Epithelial cell of esophagus (primary cell): Measurements from ENCODE around the gene JAML.

Experiments
- DNase-seq: peaks from one replicate; pipeline ENCODE4 v3.0.0; 2010; ENCODE audit warnings: low read depth
- H3K4me3 ChIP-seq: 2 replicates; pipeline ENCODE4 v1.5.1; 2011; ENCODE audit warnings: mild to moderate bottlenecking, low read length, control low read depth
- CTCF ChIP-seq: IDR thresholded peaks from 2 replicates; pipeline ENCODE4 v1.5.1; 2011; ENCODE audit warnings: low read depth, mild to moderate bottlenecking, low read length, control low read depth, inconsistent platforms; ENCODE audit not compliant: insufficient read depth; ENCODE audit errors: missing control alignments

The JAML gene

GRCh38 chr11:118239509-118240205, 14.8 kb upstream of the JAML start:
- DNase-seq = no peak
- TF ChIP-seq CTCF = no peak
- no peak overlapping the region for H3K4me3 ChIP-seq

- no peak overlapping the region for H3K4me3 ChIP-seq
- peak; percentile 46 for DNase-seq
Observed at GRCh38 chr11:118238929-118239328, 14.1 kb upstream of the JAML start.

DNA sequence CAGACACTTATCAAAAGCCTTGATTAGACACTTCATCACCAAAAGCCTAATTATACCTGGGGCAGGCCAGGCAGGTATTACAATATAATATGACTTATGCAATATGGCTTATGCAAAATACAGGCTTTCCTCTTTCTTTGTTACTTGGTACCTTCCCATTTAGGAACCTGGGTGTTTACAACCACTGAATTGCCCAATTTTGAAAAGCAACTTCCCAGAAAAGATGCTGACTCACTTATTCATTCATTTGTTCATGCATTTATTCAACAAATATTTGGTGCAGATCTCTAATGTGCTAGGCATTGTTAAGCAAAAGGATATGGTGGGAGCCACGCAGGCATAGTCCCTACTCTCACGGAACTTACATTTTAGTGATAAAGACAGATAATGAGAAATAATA, 13.6 kb upstream of the JAML start:
- TF ChIP-seq CTCF = no peak
- peak; percentile 74 for DNase-seq
- no peak overlapping the region for H3K4me3 ChIP-seq

More at GRCh38 chr11:118238929-118239328, 14.1 kb upstream of the JAML start:
- TF ChIP-seq CTCF = no peak

- no peak for DNase-seq
- TF ChIP-seq CTCF = no peak
- H3K4me3 ChIP-seq = no peak overlapping the region
Observed at GRCh38 chr11:118236170-118236569, 11.4 kb upstream of the JAML start.

- TF ChIP-seq CTCF = no peak
- no peak overlapping the region for H3K4me3 ChIP-seq
- DNase-seq = no peak
Observed at GRCh38 chr11:118234833-118235232, 10.0 kb upstream of the JAML start.

DNA sequence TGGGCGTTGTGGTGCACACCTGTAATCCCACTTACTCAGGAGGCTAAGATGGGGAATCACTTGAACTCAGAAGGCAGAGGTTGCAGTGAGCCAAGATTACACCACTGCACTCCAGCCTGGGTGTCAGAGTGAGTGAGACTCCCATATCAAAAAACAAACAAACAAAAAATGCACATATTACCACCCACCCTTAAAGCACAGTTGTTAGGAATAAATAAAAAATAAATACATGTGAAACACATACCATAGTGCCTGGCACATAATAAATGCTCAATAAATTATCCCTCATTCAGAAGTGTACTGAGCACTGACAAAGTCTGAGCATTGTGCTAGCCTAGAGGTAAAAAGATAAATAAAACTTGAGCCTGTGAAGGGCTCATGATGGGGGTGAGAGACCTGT, 9.0 kb upstream of the JAML start:
- TF ChIP-seq CTCF = no peak
- no peak for DNase-seq
- no peak overlapping the region for H3K4me3 ChIP-seq

GRCh38 chr11:118233377-118233776, 8.6 kb upstream of the JAML start:
- H3K4me3 ChIP-seq = no peak overlapping the region
- TF ChIP-seq CTCF = peak; percentile 15
- DNase-seq = peak; percentile 92
